ENCODE results near the gene CYLD.

CYLD gene

DNA sequence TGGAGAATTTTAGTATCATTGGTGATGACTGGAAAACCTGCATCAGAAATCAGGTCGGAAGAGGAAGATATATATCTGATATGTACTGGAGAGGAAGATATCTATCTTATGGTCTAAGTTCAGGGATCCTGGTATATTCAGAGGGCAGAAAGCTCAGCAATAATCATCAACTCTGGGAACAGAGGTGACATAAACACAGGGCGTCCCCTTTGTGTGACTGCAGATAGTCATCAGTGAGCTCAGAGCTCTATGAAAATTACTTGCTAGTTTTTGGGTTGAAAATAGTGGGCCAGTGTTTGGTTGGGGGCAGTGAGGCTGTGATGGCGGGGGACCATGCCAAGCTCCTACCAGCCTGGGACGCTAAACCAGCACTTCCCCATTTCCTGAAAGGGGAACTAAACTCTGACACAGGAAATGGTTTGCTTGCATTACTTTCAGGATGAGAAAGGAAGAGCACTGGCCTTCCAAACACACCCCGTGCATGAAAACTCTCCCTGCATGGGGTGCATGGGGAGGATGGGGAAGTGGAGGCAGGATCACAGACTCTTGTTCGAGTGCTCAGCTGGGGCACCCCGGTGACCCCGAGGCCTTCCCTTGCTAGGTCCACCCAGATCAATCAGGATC lies 32.7 kb upstream of the CYLD start:
- H3K4me1 Mint-ChIP-seq = peaks cover 8% of the 10 kb centered on the region
- TF ChIP-seq, protein P1, sequence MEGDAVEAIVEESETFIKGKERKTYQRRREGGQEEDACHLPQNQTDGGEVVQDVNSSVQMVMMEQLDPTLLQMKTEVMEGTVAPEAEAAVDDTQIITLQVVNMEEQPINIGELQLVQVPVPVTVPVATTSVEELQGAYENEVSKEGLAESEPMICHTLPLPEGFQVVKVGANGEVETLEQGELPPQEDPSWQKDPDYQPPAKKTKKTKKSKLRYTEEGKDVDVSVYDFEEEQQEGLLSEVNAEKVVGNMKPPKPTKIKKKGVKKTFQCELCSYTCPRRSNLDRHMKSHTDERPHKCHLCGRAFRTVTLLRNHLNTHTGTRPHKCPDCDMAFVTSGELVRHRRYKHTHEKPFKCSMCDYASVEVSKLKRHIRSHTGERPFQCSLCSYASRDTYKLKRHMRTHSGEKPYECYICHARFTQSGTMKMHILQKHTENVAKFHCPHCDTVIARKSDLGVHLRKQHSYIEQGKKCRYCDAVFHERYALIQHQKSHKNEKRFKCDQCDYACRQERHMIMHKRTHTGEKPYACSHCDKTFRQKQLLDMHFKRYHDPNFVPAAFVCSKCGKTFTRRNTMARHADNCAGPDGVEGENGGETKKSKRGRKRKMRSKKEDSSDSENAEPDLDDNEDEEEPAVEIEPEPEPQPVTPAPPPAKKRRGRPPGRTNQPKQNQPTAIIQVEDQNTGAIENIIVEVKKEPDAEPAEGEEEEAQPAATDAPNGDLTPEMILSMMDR (IDR thresholded peaks at IDR 0.05; ENCODE audit: unreplicated experiment in 3 of 3) = no peak
- H3K36me3 Mint-ChIP-seq (ENCODE audit: low read depth) = peaks cover 3% of the 10 kb centered on the region
- peaks cover 10% of the 10 kb centered on the region for H3K9me3 Mint-ChIP-seq
- H3K27me3 Mint-ChIP-seq (ENCODE audit: low read depth) = peaks cover 7% of the 10 kb centered on the region
- no peak overlapping the region for H3K27ac Mint-ChIP-seq
- no peak overlapping the region for H3K4me3 Mint-ChIP-seq

DNA sequence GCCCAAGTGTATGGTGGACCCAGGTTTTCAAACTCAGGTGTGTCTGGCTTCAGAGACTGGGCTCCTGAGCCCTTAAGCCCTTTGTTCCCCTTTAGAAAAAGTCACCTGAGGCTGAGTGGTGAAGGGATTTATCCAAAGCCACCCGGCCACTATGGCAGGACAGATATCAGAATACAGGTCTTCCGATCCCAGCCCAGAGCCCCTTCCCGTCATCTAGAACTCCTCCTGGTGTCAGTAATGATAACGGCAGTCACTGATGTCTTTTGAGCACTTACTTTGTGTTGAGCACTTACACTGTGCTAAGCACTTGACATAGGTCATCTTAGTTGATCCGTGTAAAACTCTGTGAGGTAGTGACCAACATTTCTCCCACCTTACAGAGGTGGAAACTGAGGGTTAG lies 31.9 kb upstream of the CYLD start:
- H3K4me1 Mint-ChIP-seq = peaks cover 12% of the 10 kb centered on the region
- TF ChIP-seq, protein P1 (IDR thresholded peaks at IDR 0.05; ENCODE audit: unreplicated experiment in 3 of 3) = no peak
- H3K27ac Mint-ChIP-seq = no peak overlapping the region
- H3K9me3 Mint-ChIP-seq = peaks cover 10% of the 10 kb centered on the region
- no peak overlapping the region for H3K4me3 Mint-ChIP-seq
- peaks cover under 1% of the 10 kb centered on the region for H3K36me3 Mint-ChIP-seq (ENCODE audit: low read depth)
- peaks cover 7% of the 10 kb centered on the region for H3K27me3 Mint-ChIP-seq (ENCODE audit: low read depth)

DNA sequence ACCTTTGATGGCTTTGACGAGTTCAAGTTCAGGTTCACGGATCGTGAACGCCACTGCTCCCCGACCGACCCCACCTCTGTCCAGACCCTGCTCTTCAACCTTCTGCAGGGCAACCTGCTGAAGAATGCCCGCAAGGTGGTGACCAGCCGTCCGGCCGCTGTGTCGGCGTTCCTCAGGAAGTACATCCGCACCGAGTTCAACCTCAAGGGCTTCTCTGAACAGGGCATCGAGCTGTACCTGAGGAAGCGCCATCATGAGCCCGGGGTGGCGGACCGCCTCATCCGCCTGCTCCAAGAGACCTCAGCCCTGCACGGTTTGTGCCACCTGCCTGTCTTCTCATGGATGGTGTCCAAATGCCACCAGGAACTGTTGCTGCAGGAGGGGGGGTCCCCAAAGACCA lies 30.8 kb upstream of the CYLD start:
- no peak overlapping the region for H3K27ac Mint-ChIP-seq
- H3K9me3 Mint-ChIP-seq = peaks cover 3% of the 10 kb centered on the region
- TF ChIP-seq, protein P1 (IDR thresholded peaks at IDR 0.05; ENCODE audit: unreplicated experiment in 3 of 3) = no peak
- H3K4me1 Mint-ChIP-seq = peaks cover 12% of the 10 kb centered on the region
- H3K4me3 Mint-ChIP-seq = no peak overlapping the region
- H3K27me3 Mint-ChIP-seq (ENCODE audit: low read depth) = no peaks in the 10 kb centered on the region
- H3K36me3 Mint-ChIP-seq (ENCODE audit: low read depth) = no peaks in the 10 kb centered on the region

DNA sequence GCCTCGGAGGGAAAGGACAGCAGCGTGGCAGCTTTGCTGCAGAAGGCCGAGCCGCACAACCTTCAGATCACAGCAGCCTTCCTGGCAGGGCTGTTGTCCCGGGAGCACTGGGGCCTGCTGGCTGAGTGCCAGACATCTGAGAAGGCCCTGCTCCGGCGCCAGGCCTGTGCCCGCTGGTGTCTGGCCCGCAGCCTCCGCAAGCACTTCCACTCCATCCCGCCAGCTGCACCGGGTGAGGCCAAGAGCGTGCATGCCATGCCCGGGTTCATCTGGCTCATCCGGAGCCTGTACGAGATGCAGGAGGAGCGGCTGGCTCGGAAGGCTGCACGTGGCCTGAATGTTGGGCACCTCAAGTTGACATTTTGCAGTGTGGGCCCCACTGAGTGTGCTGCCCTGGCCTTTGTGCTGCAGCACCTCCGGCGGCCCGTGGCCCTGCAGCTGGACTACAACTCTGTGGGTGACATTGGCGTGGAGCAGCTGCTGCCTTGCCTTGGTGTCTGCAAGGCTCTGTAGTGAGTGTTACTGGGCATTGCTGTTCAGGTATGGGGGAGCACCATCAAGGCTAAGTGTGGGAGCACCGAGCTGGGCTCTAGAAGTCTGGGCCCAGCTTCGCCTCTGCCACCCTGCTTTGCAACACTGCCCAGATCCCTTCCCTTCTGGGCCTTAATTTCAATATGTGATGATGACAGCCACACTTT lies 29.9 kb upstream of the CYLD start:
- Mint-ChIP-seq H3K36me3 (ENCODE audit: low read depth) (no peaks in the 10 kb centered on the region), H3K27me3 (ENCODE audit: low read depth) (no peaks in the 10 kb centered on the region), H3K27ac (no peak overlapping the region), H3K4me3 (no peak overlapping the region), H3K9me3 (no peaks in the 10 kb centered on the region), H3K4me1 (peaks cover 12% of the 10 kb centered on the region)
- TF ChIP-seq, protein P1 (IDR thresholded peaks at IDR 0.05; ENCODE audit: unreplicated experiment in 3 of 3) = no peak

DNA sequence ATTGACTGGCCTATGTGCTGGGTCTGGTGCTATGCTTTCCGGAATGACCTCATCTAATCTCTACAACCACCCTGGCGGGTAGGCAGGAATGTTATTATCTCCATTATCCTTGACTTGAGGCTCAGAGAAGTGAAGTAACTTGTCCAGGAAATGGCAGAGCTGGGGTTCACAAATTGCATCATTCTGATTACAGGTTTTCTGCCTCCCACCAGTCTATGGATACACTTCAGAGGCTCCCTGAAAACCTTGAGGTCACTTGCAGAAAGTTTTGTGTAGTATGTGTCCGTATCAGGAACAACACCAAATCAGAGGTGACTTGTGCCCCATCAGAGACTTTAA lies 29.4 kb upstream of the CYLD start:
- peaks cover 12% of the 10 kb centered on the region for H3K4me1 Mint-ChIP-seq
- H3K36me3 Mint-ChIP-seq (ENCODE audit: low read depth) = no peaks in the 10 kb centered on the region
- H3K4me3 Mint-ChIP-seq = no peak overlapping the region
- H3K9me3 Mint-ChIP-seq = no peaks in the 10 kb centered on the region
- H3K27me3 Mint-ChIP-seq (ENCODE audit: low read depth) = no peaks in the 10 kb centered on the region
- TF ChIP-seq, protein P1 (IDR thresholded peaks at IDR 0.05; ENCODE audit: unreplicated experiment in 3 of 3) = no peak
- no peak overlapping the region for H3K27ac Mint-ChIP-seq

DNA sequence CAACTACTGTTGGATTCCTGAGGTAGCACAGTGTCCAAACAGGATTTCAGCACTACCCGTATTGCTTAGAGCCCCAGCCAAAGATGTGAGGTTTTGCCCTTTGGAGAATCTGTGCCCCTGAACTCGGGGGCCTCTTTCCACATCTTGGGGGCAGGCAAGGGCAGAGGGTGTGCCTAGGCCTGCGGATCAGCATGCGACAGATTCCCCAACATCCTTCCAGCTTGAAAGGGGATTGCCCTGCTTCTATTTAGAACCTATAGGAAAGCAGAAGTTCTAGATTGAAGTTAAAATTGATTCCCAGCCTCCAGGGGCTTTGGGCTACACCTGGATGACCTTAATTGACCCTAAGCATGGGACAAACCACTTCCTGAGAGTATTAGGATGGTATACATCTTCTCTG lies 28.9 kb upstream of the CYLD start:
- Mint-ChIP-seq H3K36me3 (ENCODE audit: low read depth) (no peaks in the 10 kb centered on the region), H3K9me3 (no peaks in the 10 kb centered on the region), H3K4me3 (no peak overlapping the region), H3K4me1 (peaks cover 13% of the 10 kb centered on the region), H3K27me3 (ENCODE audit: low read depth) (no peaks in the 10 kb centered on the region), H3K27ac (no peak overlapping the region)
- TF ChIP-seq, protein P1 (IDR thresholded peaks at IDR 0.05; ENCODE audit: unreplicated experiment in 3 of 3) = no peak
